ENCODE data around the gene EGFR.

GRCh38 chr7:55245271-55245723 lies 226.5 kb downstream of the EGFR start:
- TF ChIP-seq CTCF (IDR thresholded peaks at IDR 0.05; ENCODE audit: low read depth, low read length) (no peak), EZH2phosphoT487 (IDR thresholded peaks at IDR 0.05; ENCODE audit: low read depth) (no peak)
